ENCODE measurements around the gene RPL22.

GRCh38 chr1:6233376-6233775, 34.0 kb upstream of the RPL22 start:
- TF ChIP-seq MTA3 (CRISPR knock-in tag; IDR thresholded peaks at IDR 0.05) (no peak), TMF1 (CRISPR knock-in tag; IDR thresholded peaks at IDR 0.05; ENCODE audit: low read depth) (no peak)
